ENCODE measurements around the gene PTGER4.
"Not testable (repeated sequence)": the region's sequence is repeated elsewhere in the genome, so short reads cannot be mapped to it uniquely, and the experiment has no call there.

Gene PTGER4

GRCh38 chr5:40700116-40700782 lies 20.5 kb downstream of the PTGER4 start:
- no peaks in the 10 kb centered on the region for H3K27me3 ChIP-seq (ENCODE audit: insufficient read depth, low read length)

GRCh38 chr5:40702027-40702426 lies 22.3 kb downstream of the PTGER4 start:
- not testable (repeated sequence) for H3K9ac ChIP-seq (ENCODE audit: low read depth, low read length); H3K9me3 ChIP-seq (ENCODE audit: insufficient read depth, low read depth, low read length); H3K4me1 ChIP-seq (ENCODE audit: insufficient read depth, low read length); H3K27ac ChIP-seq (ENCODE audit: low read length); H3K27me3 ChIP-seq (ENCODE audit: insufficient read depth, low read length); H3K4me3 ChIP-seq (ENCODE audit: low read length); H3K36me3 ChIP-seq (ENCODE audit: insufficient read depth, low read depth, low read length)

More at GRCh38 chr5:40700116-40700782, 20.5 kb downstream of the PTGER4 start:
- Histone ChIP-seq H3K9ac (ENCODE audit: low read depth, low read length) (no peak overlapping the region), H3K27ac (ENCODE audit: low read length) (no peak overlapping the region), H3K36me3 (ENCODE audit: insufficient read depth, low read depth, low read length) (no peaks in the 10 kb centered on the region), H3K9me3 (ENCODE audit: insufficient read depth, low read depth, low read length) (no peaks in the 10 kb centered on the region; the same call in 1 of the 2 replicates), H3K4me1 (ENCODE audit: insufficient read depth, low read length) (no peaks in the 10 kb centered on the region), H3K4me3 (ENCODE audit: low read length) (no peak overlapping the region)

GRCh38 chr5:40705484-40705883 lies 25.8 kb downstream of the PTGER4 start:
- H3K27ac ChIP-seq (ENCODE audit: low read length); H3K36me3 ChIP-seq (ENCODE audit: insufficient read depth, low read depth, low read length); H3K27me3 ChIP-seq (ENCODE audit: insufficient read depth, low read length); H3K9ac ChIP-seq (ENCODE audit: low read depth, low read length); H3K4me1 ChIP-seq (ENCODE audit: insufficient read depth, low read length); H3K4me3 ChIP-seq (ENCODE audit: low read length); H3K9me3 ChIP-seq (ENCODE audit: insufficient read depth, low read depth, low read length): not testable (repeated sequence)

GRCh38 chr5:40710575-40710974 lies 30.9 kb downstream of the PTGER4 start:
- H3K9me3 ChIP-seq (ENCODE audit: insufficient read depth, low read depth, low read length); H3K27me3 ChIP-seq (ENCODE audit: insufficient read depth, low read length); H3K4me1 ChIP-seq (ENCODE audit: insufficient read depth, low read length); H3K36me3 ChIP-seq (ENCODE audit: insufficient read depth, low read depth, low read length); H3K9ac ChIP-seq (ENCODE audit: low read depth, low read length); H3K27ac ChIP-seq (ENCODE audit: low read length); H3K4me3 ChIP-seq (ENCODE audit: low read length): not testable (repeated sequence)

GRCh38 chr5:40714001-40714400 lies 34.3 kb downstream of the PTGER4 start:
- no peak overlapping the region for H3K4me3 ChIP-seq (ENCODE audit: low read length)
- no peaks in the 10 kb centered on the region for H3K4me1 ChIP-seq (ENCODE audit: insufficient read depth, low read length)
- no peaks in the 10 kb centered on the region for H3K9me3 ChIP-seq (ENCODE audit: insufficient read depth, low read depth, low read length)

GRCh38 chr5:40716000-40716399 lies 36.3 kb downstream of the PTGER4 start:
- no peak overlapping the region for H3K27ac ChIP-seq (ENCODE audit: low read length)
- H3K36me3 ChIP-seq (ENCODE audit: insufficient read depth, low read depth, low read length) = peaks cover 5% of the 10 kb centered on the region; the same call in 1 of the 2 replicates
- H3K9ac ChIP-seq (ENCODE audit: low read depth, low read length) = no peak overlapping the region
- no peak overlapping the region for H3K4me3 ChIP-seq (ENCODE audit: low read length)
- H3K27me3 ChIP-seq (ENCODE audit: insufficient read depth, low read length) = no peaks in the 10 kb centered on the region
- H3K9me3 ChIP-seq (ENCODE audit: insufficient read depth, low read depth, low read length) = peaks cover 5% of the 10 kb centered on the region; the same call in 1 of the 2 replicates
- no peaks in the 10 kb centered on the region for H3K4me1 ChIP-seq (ENCODE audit: insufficient read depth, low read length)

More at GRCh38 chr5:40714001-40714400, 34.3 kb downstream of the PTGER4 start:
- no peak overlapping the region for H3K27ac ChIP-seq (ENCODE audit: low read length)
- H3K27me3 ChIP-seq (ENCODE audit: insufficient read depth, low read length) = no peaks in the 10 kb centered on the region
- no peaks in the 10 kb centered on the region for H3K36me3 ChIP-seq (ENCODE audit: insufficient read depth, low read depth, low read length)
- H3K9ac ChIP-seq (ENCODE audit: low read depth, low read length) = no peak overlapping the region

GRCh38 chr5:40716590-40716989 lies 36.9 kb downstream of the PTGER4 start:
- Histone ChIP-seq H3K4me3 (ENCODE audit: low read length) (no peak overlapping the region), H3K36me3 (ENCODE audit: insufficient read depth, low read depth, low read length) (peaks cover 11% of the 10 kb centered on the region; the same call in 1 of the 2 replicates), H3K9me3 (ENCODE audit: insufficient read depth, low read depth, low read length) (peaks cover 11% of the 10 kb centered on the region; the same call in 1 of the 2 replicates), H3K27ac (ENCODE audit: low read length) (no peak overlapping the region), H3K27me3 (ENCODE audit: insufficient read depth, low read length) (no peaks in the 10 kb centered on the region), H3K9ac (ENCODE audit: low read depth, low read length) (no peak overlapping the region), H3K4me1 (ENCODE audit: insufficient read depth, low read length) (no peaks in the 10 kb centered on the region)

GRCh38 chr5:40717281-40717680 lies 37.6 kb downstream of the PTGER4 start:
- Histone ChIP-seq H3K9ac (ENCODE audit: low read depth, low read length) (no peak overlapping the region), H3K36me3 (ENCODE audit: insufficient read depth, low read depth, low read length) (peaks cover 11% of the 10 kb centered on the region; the same call in 1 of the 2 replicates), H3K27ac (ENCODE audit: low read length) (no peak overlapping the region)

GRCh38 chr5:40720069-40720468 lies 40.4 kb downstream of the PTGER4 start:
- H3K27ac ChIP-seq (ENCODE audit: low read length) = no peak overlapping the region
- H3K4me1 ChIP-seq (ENCODE audit: insufficient read depth, low read length) = no peaks in the 10 kb centered on the region
- H3K9ac ChIP-seq (ENCODE audit: low read depth, low read length) = no peak overlapping the region
- no peaks in the 10 kb centered on the region for H3K27me3 ChIP-seq (ENCODE audit: insufficient read depth, low read length)
- H3K9me3 ChIP-seq (ENCODE audit: insufficient read depth, low read depth, low read length) = peaks cover 25% of the 10 kb centered on the region
- peaks cover 17% of the 10 kb centered on the region; the same call in 1 of the 2 replicates for H3K36me3 ChIP-seq (ENCODE audit: insufficient read depth, low read depth, low read length)
- H3K4me3 ChIP-seq (ENCODE audit: low read length) = no peak overlapping the region

More at GRCh38 chr5:40717281-40717680, 37.6 kb downstream of the PTGER4 start:
- Histone ChIP-seq H3K4me3 (ENCODE audit: low read length) (no peak overlapping the region), H3K4me1 (ENCODE audit: insufficient read depth, low read length) (no peaks in the 10 kb centered on the region), H3K27me3 (ENCODE audit: insufficient read depth, low read length) (no peaks in the 10 kb centered on the region), H3K9me3 (ENCODE audit: insufficient read depth, low read depth, low read length) (peaks cover 16% of the 10 kb centered on the region; the same call in 1 of the 2 replicates)

- not testable (repeated sequence) for H3K4me1 ChIP-seq (ENCODE audit: insufficient read depth, low read length); H3K4me3 ChIP-seq (ENCODE audit: low read length); H3K27me3 ChIP-seq (ENCODE audit: insufficient read depth, low read length); H3K9ac ChIP-seq (ENCODE audit: low read depth, low read length); H3K27ac ChIP-seq (ENCODE audit: low read length)
- Histone ChIP-seq H3K9me3 (ENCODE audit: insufficient read depth, low read depth, low read length) (peaks cover 25% of the 10 kb centered on the region), H3K36me3 (ENCODE audit: insufficient read depth, low read depth, low read length) (peaks cover 20% of the 10 kb centered on the region; the same call in 1 of the 2 replicates)
Observed at GRCh38 chr5:40722497-40722911, 42.8 kb downstream of the PTGER4 start.

- no peaks in the 10 kb centered on the region for H3K36me3 ChIP-seq (ENCODE audit: insufficient read depth, low read depth, low read length)
Observed at GRCh38 chr5:40733434-40733833, 53.7 kb downstream of the PTGER4 start.

GRCh38 chr5:40733879-40734563 lies 54.3 kb downstream of the PTGER4 start:
- H3K4me1 ChIP-seq (ENCODE audit: insufficient read depth, low read length) = no peaks in the 10 kb centered on the region
- no peak overlapping the region for H3K27ac ChIP-seq (ENCODE audit: low read length)
- no peak overlapping the region for H3K9ac ChIP-seq (ENCODE audit: low read depth, low read length)
- H3K9me3 ChIP-seq (ENCODE audit: insufficient read depth, low read depth, low read length) = no peaks in the 10 kb centered on the region
- H3K4me3 ChIP-seq (ENCODE audit: low read length) = no peak overlapping the region
- no peaks in the 10 kb centered on the region for H3K36me3 ChIP-seq (ENCODE audit: insufficient read depth, low read depth, low read length)
- no peaks in the 10 kb centered on the region for H3K27me3 ChIP-seq (ENCODE audit: insufficient read depth, low read length)

More at GRCh38 chr5:40733434-40733833, 53.7 kb downstream of the PTGER4 start:
- Histone ChIP-seq H3K27ac (ENCODE audit: low read length) (no peak overlapping the region), H3K27me3 (ENCODE audit: insufficient read depth, low read length) (no peaks in the 10 kb centered on the region), H3K4me3 (ENCODE audit: low read length) (no peak overlapping the region), H3K4me1 (ENCODE audit: insufficient read depth, low read length) (no peaks in the 10 kb centered on the region), H3K9me3 (ENCODE audit: insufficient read depth, low read depth, low read length) (no peaks in the 10 kb centered on the region), H3K9ac (ENCODE audit: low read depth, low read length) (no peak overlapping the region)

All from iPS-20b (cell line).